WI38 (cell line): ENCODE results near the gene POTEJ.
"Not testable (repeated sequence)": the region's sequence is repeated elsewhere in the genome, so short reads cannot be mapped to it uniquely, and the experiment has no call there.

Source experiments
- H3K4me3 ChIP-seq: 2 replicates; pipeline ENCODE4 v1.5.1; 2011; ENCODE audit warnings: low read depth, mild to moderate bottlenecking, control low read depth, low read length

The POTEJ gene

GRCh38 chr2:130601648-130602302 is 9.5 kb upstream of the POTEJ start:
- H3K4me3 ChIP-seq = not testable (repeated sequence)

- not testable (repeated sequence) for H3K4me3 ChIP-seq
Observed at GRCh38 chr2:130608276-130609001, 2.8 kb upstream of the POTEJ start.

GRCh38 chr2:130609002-130609920 is 2.0 kb upstream of the POTEJ start:
- H3K4me3 ChIP-seq = not testable (repeated sequence)

GRCh38 chr2:130610486-130610885 is 754 bp upstream of the POTEJ start:
- H3K4me3 ChIP-seq = not testable (repeated sequence)

- H3K4me3 ChIP-seq = not testable (repeated sequence)
Observed at GRCh38 chr2:130628784-130629475, 17.7 kb downstream of the POTEJ start.

GRCh38 chr2:130638973-130639372 is 27.7 kb downstream of the POTEJ start:
- not testable (repeated sequence) for H3K4me3 ChIP-seq

- H3K4me3 ChIP-seq = not testable (repeated sequence)
Observed at GRCh38 chr2:130641688-130642087, 30.4 kb downstream of the POTEJ start.

- H3K4me3 ChIP-seq = not testable (repeated sequence)
Observed at GRCh38 chr2:130649285-130649684, 38.0 kb downstream of the POTEJ start.

GRCh38 chr2:130664506-130664905 is 53.3 kb downstream of the POTEJ start:
- H3K4me3 ChIP-seq = not testable (repeated sequence)

- H3K4me3 ChIP-seq = not testable (repeated sequence)
Observed at GRCh38 chr2:130665596-130665995, 54.4 kb downstream of the POTEJ start.

- H3K4me3 ChIP-seq = not testable (repeated sequence)
Observed at GRCh38 chr2:130667516-130667915, 56.3 kb downstream of the POTEJ start.

GRCh38 chr2:130670026-130670745 is 58.9 kb downstream of the POTEJ start:
- H3K4me3 ChIP-seq = not testable (repeated sequence)

GRCh38 chr2:130692041-130692770 is 81.0 kb downstream of the POTEJ start:
- H3K4me3 ChIP-seq = not testable (repeated sequence)

- H3K4me3 ChIP-seq = not testable (repeated sequence)
Observed at GRCh38 chr2:130693474-130693873, 82.2 kb downstream of the POTEJ start.

GRCh38 chr2:130703250-130703649 is 92.0 kb downstream of the POTEJ start:
- H3K4me3 ChIP-seq = not testable (repeated sequence)
